Mesenteric fat pad (tissue), 1 donor: ENCODE measurements around the gene UBALD2. TPM values are rescaled to one million over a fixed set of nuclear protein-coding genes. Genes with fewer than 3 reads are reported as not detected.
"Not testable (repeated sequence)": the region's sequence is repeated elsewhere in the genome, so short reads cannot be mapped to it uniquely, and the experiment has no call there.

ENCODE experiments used
- DNase-seq: peaks from one replicate; pipeline ENCODE4 v3.0.0-alpha.2; 2020; ENCODE audit warnings: low spot score
- long read RNA-seq: library from polyadenylated mRNA; unstranded; transcript quantifications from one replicate; pipeline ENCODE4 v2.0.0, GENCODE V29; 2020
- total RNA-seq: library from RNA; stranded (reverse); fragmentation: NEBNext Ultra II Directional; extraction: Animal tissue kit (Norgen Biotek cat#: 25700); gene quantifications from one replicate; pipeline ENCODE4 v1.2.1, GENCODE V29; 2021
- donor health status: DM: yes; HTN: yes; CAD: no.

The UBALD2 gene
- 59.2 TPM for total RNA-seq
- long read RNA-seq, partial matches to known transcripts = 0 of 1 reads
- long read RNA-seq, other reads (novel, unspliced or antisense) = 1 of 1 reads

- DNase-seq = peak; percentile 100
Observed at GRCh38 chr17:76264755-76265623, at the start of gene UBALD2. TSS of gene UBALD2 (plus strand) at chr17:76265348. CDS start at chr17:76265506, 158 bp downstream.

GRCh38 chr17:76217081-76217480, 48.1 kb upstream of the UBALD2 start:
- DNase-seq = no peak

- no peak for DNase-seq
Observed at GRCh38 chr17:76219670-76220383, 45.3 kb upstream of the UBALD2 start.

GRCh38 chr17:76223802-76224201, 41.3 kb upstream of the UBALD2 start:
- DNase-seq = no peak

- DNase-seq = not testable (repeated sequence)
Observed at GRCh38 chr17:76225373-76226086, 39.6 kb upstream of the UBALD2 start.

- DNase-seq = not testable (repeated sequence)
Observed at GRCh38 chr17:76226749-76227148, 38.4 kb upstream of the UBALD2 start.

GRCh38 chr17:76232342-76232741, 32.8 kb upstream of the UBALD2 start:
- no peak for DNase-seq

- DNase-seq = no peak
Observed at GRCh38 chr17:76233588-76234353, 31.4 kb upstream of the UBALD2 start.

GRCh38 chr17:76234354-76234679, 30.8 kb upstream of the UBALD2 start:
- no peak for DNase-seq

GRCh38 chr17:76235883-76236282, 29.3 kb upstream of the UBALD2 start:
- no peak for DNase-seq

GRCh38 chr17:76236603-76237002, 28.5 kb upstream of the UBALD2 start:
- no peak for DNase-seq

GRCh38 chr17:76237859-76238313, 27.3 kb upstream of the UBALD2 start:
- DNase-seq = no peak

GRCh38 chr17:76238847-76239537, 26.2 kb upstream of the UBALD2 start:
- DNase-seq = peak; percentile 69

GRCh38 chr17:76239538-76240274, 25.4 kb upstream of the UBALD2 start:
- DNase-seq = no peak

- no peak for DNase-seq
Observed at GRCh38 chr17:76240461-76241203, 24.5 kb upstream of the UBALD2 start, which contains the start of gene RNF157. TSS of gene RNF157 (minus strand) at chr17:76240493. CDS start at chr17:76240240, 253 bp downstream.

- DNase-seq = no peak
Observed at GRCh38 chr17:76241204-76241538, 24.0 kb upstream of the UBALD2 start.

- no peak for DNase-seq
Observed at GRCh38 chr17:76241691-76242255, 23.4 kb upstream of the UBALD2 start.
